Epithelial cell of prostate (primary cell): ENCODE measurements around the gene TVP23B.
A peak's percentile ranks its signal among the peaks of the same experiment; 100 is the strongest.
"Not testable (repeated sequence)": the region's sequence is repeated elsewhere in the genome, so short reads cannot be mapped to it uniquely, and the experiment has no call there.

ENCODE experiments used
- DNase-seq: peaks from one replicate; pipeline ENCODE4 v3.0.0-alpha.2; 2011; ENCODE audit warnings: low read depth, low spot score
- H3K27ac ChIP-seq: fragments of 450-650 bp; 2 replicates; pipeline ENCODE4 v1.5.1; 2017; ENCODE audit warnings: mild to moderate bottlenecking

TVP23B gene

GRCh38 chr17:18785933-18786332 lies 5.0 kb downstream of the TVP23B start:
- not testable (repeated sequence) for DNase-seq, H3K27ac ChIP-seq

DNA sequence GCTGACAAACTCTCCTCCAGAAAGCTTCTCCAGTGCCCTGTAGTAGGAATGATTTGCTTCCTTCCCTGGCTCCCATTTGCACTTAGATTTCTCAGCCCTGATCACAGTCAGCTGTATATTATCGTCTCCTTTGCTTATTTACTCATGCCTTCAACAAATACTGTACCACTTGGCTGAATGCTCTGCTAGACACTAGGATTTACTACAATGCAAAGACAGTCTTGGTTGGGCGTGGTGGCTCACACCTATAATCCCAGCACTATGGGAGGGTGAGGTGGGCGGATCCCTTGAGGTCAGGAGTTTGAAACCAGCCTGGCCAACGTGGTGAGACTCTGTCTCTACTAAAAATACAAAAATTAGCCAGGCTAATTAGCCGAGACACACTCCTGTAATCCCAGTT lies 5.9 kb downstream of the TVP23B start:
- H3K27ac ChIP-seq, DNase-seq: not testable (repeated sequence)

DNA sequence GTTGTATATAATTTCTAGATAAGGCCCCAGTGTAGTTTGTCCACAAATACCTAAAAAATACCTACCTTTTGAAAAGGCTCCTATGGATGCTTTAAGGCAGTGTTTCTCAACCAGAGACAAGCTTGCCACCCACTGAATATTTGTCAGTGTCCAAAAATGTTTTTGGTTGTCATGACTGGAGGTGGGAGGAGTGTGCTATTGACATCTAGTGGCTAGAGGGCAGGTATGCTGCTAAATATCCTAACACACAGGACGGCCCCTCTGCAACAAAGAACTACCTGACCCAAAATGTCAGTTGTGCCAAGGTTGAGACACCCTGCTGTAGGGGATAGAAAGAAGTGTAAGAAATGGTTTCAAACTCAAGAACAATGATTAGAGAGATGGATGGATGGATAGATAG lies 10.4 kb downstream of the TVP23B start:
- not testable (repeated sequence) for H3K27ac ChIP-seq, DNase-seq

GRCh38 chr17:18794841-18795240 lies 13.9 kb downstream of the TVP23B start:
- not testable (repeated sequence) for H3K27ac ChIP-seq

GRCh38 chr17:18796887-18797286 lies 15.9 kb downstream of the TVP23B start:
- not testable (repeated sequence) for DNase-seq, H3K27ac ChIP-seq

More at GRCh38 chr17:18794841-18795240, 13.9 kb downstream of the TVP23B start:
- DNase-seq = not testable (repeated sequence)

DNA sequence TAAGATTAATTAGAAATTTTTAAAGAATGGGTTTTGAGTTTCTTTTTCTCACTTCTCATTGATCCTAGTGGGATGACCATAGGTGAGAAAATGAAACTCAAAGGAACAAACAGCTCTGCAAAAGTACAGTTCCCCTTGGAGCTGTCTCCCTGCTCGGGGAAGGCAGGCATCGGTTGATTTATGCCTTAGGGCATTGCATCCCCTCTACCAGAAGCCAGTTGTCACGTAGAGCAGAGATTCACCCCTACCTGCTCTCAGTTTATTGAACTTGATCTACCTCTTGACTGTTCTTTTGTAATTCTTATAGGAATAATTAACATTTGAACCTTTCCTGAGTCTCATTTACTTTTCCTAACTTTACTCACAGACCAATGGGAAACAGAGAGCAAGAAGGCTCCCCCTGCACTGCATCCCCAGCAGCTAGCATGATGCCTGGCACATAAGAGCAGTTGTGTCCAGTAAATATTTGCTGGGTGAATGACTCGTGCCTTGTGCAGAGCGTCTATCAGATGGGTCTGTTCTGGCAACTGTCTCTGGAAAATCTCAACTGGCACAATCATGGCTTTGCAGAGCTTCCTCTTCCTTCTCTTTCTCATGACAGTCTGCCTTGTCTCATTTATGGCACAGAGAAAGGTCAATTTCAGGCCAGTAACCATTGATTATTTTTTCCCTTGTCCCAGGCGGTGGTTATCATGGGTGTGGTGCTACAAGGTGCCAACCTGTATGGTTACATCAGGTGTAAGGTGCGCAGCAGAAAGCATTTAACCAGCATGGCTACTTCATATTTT lies 22.7 kb downstream of the TVP23B start:
- not testable (repeated sequence) for DNase-seq

GRCh38 chr17:18815924-18816323 lies 34.9 kb downstream of the TVP23B start:
- H3K27ac ChIP-seq = not testable (repeated sequence)

More for the DNA sequence above, 22.7 kb downstream of the TVP23B start:
- not testable (repeated sequence) for H3K27ac ChIP-seq

GRCh38 chr17:18816489-18817371 lies 35.7 kb downstream of the TVP23B start:
- DNase-seq = peak; percentile 5
- H3K27ac ChIP-seq = not testable (repeated sequence)

More at GRCh38 chr17:18815924-18816323, 34.9 kb downstream of the TVP23B start:
- DNase-seq = not testable (repeated sequence)

DNA sequence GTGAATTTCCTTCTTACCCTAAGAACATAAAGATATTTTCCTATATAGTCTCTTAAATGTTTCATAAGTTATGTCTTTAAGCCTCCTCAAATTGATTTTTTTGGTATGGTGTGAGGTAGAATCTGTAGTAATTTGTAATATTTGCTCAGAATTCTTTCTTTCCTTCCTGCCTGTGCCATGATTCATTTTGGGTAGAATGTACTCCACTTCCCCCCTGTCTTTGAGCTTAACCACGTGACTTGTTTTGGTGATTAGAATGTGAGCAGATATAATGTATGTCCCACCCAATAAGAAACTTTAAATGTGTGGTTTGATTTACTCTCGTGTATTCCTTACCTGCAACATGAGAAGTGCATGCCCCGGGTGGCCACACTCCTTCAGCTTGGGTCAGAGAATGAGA lies 40.4 kb downstream of the TVP23B start:
- not testable (repeated sequence) for H3K27ac ChIP-seq, DNase-seq

DNA sequence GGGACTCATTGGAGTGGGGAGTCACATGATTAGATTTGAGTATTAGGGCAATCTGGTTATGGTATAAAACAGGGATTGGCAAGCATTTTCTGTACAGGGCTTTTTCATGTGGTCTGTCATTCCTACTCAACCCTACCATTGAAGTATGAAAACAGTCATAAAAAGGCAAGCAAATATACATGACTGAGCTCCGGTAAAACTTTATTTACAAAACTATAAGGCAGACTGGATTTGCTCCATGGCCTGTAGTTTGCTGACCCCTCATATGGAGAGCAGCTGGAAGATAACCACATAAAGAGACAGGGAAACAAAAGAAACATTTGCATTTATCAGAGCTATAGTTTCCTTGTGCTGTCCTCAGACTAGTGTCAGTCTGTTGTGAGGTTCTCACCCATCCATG lies 46.6 kb downstream of the TVP23B start:
- not testable (repeated sequence) for DNase-seq, H3K27ac ChIP-seq

- H3K27ac ChIP-seq = no peak overlapping the region
- no peak for DNase-seq
Measured at GRCh38 chr17:18848501-18848900, 67.5 kb downstream of the TVP23B start.

- H3K27ac ChIP-seq = peak overlapping the region; percentile 74
- DNase-seq = no peak
Measured at GRCh38 chr17:18850679-18851078, 69.7 kb downstream of the TVP23B start.

GRCh38 chr17:18851201-18851600 lies 70.2 kb downstream of the TVP23B start:
- peak overlapping the region; percentile 74 for H3K27ac ChIP-seq
- DNase-seq = no peak

- no peak overlapping the region for H3K27ac ChIP-seq
- DNase-seq = no peak
Measured at GRCh38 chr17:18854956-18855355, 74.0 kb downstream of the TVP23B start.

DNA sequence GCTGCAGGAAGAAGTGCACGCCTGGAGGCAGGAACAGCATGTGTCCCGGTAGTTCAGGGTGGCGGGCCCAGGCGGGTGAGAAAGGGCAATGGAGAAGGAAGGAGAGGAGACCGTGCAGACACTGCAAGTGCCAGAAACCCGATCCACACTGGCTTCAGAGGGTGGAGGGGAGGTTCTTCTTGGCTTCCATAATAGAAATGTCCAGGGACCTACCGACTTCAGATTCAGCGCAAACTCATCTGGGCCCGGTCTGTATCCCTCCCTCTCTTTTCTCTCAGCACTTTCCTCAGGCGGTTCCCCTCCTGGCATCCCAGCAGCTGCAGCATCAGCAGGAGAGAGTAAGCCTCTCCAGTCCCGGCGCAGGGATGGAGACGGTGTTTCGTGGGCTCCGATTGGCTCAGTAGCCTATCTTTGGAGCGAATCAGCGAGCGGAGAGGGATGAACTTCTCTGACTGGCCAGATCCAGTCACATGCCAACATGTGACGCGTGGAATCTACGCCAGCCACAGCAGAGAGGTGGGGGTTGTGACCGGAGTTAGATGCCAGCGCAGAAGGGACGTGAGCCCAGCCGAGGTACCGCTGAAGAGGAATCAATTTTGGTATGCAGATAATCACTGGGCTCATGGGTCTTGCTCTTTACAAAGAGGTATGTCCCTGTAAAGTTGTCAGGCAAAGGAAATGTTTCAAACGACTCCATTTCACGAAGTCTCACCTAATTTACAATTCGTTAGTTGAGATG lies 75.0 kb downstream of the TVP23B start:
- H3K27ac ChIP-seq = peak overlapping the region; percentile 61
- DNase-seq = peak; percentile 84
